HS-5 (cell line): ENCODE results near the gene ZNF3.

Source experiments
- DNase-seq: peaks from one replicate; pipeline ENCODE4 v3.0.0-alpha.2; 2012; ENCODE audit warnings: low read depth

ZNF3 gene

DNA sequence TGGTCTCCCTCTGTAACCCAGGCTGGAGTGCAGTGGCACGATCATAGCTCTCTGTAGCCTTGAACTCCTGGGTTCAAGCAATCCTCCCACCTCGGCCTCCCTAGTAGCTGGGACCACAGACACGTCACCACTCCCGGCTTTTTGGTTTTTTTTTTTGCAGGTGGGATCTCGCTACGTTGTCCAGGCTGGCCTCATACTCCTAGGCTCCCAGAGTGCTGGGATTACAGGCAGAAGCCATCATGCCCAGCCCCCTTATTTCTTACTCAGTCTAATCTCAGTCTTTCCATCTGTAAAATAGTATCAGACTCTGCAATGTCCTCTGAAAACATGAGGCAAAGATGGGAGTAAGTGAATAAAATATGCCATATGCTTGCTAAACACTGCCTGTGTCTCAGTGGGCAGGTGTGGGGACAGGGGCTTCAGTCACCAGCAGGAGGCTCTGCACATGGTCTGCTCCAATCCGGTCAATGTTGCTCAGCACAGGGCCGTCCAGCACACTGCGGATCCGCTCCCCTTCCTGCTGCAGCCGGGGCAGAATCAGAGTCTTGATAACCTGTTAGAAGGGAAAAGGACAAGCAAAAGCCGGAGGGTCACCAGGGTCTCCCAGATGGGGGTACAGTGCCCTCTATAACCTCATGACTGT, 28.1 kb upstream of the ZNF3 start:
- no peak for DNase-seq

DNA sequence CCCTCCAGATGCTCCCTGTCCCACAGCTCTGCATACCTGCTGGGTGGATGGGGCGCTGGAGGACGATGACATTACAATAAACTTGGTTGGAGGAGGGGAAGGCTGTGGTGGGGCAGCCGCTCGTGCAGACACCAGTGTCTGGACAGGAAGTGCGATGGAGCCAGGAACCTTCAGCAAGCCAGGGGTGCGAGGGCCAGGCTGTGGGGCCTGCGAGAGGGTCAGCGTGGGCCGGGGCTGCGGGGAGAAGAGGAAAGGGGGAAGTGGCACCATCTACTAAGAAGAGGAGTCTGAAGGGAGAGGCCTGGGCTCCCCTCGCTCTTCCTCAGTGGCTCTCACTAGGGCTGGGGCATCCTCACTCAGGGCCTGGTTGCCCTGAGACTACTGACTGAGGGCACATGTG, 26.4 kb upstream of the ZNF3 start:
- no peak for DNase-seq

DNA sequence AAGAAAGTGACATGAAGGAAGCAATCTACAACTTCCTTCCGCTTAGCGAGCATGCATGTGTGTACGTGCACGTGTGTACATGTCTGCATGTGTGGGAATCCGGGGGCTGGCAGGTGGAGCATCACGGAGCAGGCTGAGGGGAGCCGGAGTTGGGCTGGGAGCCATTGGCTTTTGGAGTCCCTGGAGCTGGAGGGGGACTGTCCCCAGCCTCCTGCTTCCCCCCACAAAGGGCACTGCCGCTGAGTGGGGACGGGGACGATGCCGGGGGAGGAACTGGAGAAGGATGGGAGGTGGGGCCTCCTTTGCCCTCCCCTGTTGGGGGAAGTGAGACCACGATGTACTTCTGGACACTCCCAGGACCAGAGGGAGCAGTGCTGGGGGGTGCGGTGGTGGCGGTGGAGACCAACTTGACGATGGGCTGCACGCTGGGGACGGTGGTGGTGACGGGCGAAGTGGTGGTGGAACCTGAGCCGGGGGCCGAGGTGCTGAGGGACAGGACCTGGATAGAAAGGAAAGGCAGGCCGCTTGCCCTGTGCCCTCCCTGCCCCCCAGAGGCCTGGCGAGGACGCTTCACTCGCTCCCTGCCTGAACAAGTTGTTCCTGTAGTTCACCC, 25.7 kb upstream of the ZNF3 start:
- no peak for DNase-seq

DNA sequence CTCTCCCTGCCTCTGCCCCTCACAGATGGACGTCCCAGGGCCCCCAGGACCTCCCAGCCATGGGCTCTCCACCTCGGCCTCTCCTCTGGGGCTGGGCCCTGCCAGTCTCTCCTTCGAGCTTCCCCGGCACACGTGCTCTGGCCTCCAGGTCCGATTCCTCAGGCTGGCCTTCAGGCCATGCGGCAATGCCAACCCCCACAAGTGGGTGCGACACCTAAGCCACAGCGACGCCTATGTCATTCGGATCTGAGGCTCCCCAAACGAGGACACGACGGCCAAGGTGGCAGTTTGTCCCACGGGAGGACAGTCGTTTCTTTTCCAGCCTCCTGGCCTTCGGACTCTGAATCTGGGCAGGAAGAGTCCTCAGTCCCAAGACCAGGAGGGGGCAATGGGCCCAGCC, 25.1 kb upstream of the ZNF3 start:
- DNase-seq = no peak

DNA sequence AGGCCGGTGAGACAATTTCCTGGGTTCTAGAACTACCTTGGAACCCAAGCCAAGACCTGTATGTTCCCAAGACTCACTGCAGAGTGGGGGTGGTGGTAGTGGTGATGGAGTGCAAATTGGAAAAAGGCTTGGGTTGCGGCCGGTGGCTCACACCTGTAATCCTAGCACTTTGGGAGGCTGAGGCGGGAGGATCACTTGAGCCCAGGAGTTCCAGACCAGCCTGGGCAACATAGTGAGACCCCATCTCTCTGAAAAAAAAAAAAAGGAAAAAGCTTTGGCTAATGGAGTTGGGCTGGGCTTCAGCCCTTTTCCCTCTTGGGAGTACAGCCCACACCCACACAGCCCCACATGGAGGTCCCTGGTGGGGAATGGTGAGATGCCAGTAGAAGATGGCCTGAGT, 24.0 kb upstream of the ZNF3 start:
- no peak for DNase-seq

DNA sequence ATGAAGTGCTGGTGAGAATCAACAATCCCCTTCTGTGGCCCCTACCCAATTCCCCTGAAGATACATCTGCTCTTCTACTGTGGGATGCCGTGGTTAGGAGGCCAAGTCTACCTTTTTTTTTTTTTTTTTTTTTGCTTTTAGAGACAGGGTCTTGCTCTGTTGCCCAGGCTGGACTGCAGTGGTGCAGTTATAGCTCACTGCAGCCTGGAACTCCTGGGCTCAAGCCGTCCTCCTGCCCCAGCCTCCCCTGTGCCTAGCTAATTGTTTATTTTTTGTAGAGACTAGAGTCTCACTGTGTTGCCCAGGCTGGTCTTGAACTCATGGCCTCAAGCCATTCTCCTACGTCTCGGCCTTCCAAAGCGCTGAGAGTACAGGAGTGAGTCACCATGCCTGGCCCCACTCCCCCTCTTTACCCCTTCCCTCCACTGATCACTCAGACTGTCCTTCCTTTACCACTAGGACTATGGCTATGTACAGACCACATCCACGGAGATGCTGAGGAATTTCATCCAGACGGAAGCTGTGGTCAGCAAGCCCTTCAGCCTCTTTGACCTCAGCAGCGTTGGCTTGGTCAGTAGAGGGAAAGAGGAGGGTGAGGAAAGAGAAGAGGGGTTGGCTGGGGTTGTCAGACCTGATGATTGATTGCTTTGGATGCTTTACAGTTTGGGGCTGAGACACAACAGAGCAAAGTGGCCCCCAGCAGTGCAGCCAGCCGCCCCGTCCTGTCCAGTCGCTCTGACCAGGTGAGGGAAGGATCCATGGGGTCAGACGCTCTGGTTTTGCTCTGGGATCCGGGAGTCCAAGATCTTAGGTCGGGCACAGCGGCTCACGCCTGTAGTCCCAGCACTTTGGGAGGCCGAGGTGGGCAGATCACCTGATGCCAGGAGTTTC, 21.7 kb upstream of the ZNF3 start:
- no peak for DNase-seq

DNA sequence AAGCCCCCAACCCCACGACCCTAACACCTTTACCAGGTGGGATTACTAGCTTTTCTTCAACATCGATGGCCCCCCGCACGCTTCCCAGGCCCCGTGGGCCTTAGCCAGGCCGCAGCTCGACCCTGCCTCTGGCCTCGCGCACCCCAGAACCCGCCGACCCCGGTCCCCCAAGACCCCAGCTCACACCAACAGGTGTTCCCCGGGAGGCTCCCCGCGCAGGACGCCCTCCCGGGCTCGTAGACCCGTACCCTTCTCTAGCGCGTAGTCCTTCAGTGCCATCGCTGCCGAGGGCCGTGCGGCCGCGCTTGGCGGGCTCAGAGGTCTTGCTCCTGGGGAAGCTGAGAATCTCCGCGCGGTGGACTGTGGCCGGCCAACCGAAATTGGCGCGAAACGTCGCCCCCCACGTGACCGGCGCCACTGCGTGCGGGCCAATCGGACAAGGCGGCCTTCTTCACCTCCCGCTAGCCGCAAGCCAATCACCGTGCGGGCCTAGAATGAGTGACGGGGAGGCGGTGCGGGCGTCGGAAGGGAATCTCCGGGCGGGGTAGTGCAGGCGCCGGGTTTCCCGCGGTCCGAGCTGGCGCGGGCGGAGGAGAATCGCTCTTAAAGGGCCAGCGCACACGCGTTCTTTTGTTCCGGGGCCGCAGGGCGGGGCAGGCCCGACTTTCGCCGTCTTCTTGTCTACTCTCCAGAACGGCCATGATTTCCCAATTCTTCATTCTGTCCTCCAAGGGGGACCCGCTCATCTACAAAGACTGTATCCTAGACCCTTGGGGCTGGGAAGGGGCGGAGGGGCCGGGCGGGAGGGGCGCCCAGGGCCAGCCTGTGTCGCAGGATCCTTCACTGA, 19.7 kb upstream of the ZNF3 start, which contains the start of the genes AP4M1 and MCM7:
AP4M1 (plus strand) TSS at position 628 of the 847 bp plus-strand sequence; CDS start at position 700, 72 bp downstream.
MCM7 (minus strand) TSS at position 382 of the 847 bp plus-strand sequence; CDS start at position 279, 103 bp downstream.
- peak; percentile 74 for DNase-seq

DNA sequence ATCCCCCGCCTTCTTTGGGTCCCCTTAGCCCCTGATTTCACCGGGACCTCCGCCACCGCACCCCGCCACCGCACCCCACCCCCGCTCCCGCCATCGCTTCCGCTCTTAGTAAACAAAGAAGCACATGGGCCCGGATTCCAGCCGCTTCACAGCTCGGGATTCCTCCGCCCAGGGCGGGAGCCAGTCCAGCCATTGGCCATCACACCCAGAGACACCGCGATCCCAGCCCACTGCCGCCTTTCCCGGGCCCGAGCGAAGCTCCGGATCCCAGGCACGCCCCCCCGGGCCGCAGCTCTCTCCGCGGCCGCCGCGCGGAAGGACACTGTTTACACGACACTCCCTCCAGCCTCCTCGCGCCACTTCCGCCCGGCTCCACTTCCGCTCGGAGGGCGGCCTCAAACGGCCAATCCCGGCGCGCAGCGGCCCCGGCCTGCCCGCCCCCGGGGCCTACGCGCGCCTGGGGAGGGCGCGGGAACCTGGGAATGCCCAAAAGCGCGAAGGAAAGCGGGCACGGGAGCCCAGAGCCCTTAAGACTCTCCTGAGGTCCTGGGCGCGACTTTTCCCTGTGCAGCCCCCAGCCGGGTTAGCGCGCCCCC, 19.0 kb upstream of the ZNF3 start:
- DNase-seq = peak; percentile 64

DNA sequence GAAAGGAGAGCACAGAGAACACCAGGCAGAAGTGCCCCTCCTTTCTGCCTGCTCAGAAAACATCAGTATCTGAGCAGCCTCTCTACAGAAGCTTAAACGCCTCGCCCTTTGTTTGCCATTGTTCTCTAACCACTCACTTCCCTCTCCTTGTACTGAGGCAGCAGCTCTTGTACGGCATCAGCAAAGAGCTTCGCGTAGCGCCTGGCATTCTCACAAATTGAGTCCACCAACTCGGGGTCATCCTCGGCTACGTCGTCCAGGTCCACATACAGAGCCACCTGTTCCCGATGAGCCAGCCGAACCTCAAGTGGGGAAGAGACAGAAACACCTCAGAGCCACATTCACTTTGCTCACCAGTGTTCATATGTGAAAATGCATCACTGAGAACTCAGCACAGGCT, 17.9 kb upstream of the ZNF3 start:
- no peak for DNase-seq

DNA sequence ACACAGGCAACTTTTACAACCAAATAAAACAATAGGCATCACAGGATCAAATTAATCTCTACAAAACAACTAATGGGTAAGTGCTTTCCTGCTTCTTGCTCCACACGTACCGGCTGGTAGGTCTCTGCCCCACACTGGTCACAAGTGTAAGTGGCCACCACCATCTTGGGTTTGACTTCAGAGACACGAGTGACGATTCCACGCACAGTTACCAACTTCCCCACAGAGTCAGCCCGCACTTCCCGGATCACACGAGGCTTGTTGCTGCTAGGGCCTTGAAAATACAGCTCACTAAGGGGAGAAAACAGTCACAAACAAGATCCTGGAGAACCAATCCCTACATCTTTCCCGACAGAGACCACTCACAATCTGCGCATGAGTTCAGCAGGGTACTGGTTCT, 17.4 kb upstream of the ZNF3 start:
- DNase-seq = no peak

DNA sequence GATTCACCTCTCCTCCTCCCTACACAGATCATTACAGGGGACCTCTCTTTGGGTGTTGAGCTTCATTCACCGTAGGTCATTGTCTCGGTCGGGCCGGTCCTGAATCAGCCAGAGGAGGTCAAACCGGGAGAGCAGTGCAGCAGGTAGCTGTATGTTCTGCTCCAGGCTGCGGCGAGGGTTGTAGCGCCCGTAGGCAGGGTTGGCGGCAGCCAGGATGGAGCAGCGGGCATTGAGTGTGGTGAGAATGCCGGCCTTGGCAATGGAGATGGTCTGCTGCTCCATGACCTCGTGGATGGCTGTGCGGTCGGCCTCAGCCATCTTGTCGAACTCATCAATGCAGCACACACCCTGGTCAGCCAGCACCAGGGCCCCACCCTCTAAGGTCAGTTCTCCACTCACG, 14.2 kb upstream of the ZNF3 start:
- no peak for DNase-seq

DNA sequence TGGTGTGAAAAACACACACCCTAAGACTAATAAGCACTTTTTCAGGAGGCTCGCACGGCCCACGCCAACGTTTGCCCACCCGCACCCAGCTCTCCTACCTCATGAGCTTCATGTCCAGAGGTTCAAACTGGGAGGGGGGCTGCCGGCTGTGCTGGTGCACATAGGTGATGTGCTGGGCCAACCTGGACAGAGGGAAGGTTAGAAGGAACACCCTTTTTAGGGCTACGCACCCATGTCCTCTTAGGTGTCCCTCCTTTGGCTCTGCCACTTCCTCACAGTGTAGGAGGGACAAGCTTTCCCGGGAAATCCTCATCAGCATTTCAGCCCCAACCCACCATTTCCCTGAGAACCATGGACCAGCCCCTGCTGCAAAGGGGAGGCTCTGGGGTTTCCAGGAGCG, 13.8 kb upstream of the ZNF3 start:
- DNase-seq = no peak

DNA sequence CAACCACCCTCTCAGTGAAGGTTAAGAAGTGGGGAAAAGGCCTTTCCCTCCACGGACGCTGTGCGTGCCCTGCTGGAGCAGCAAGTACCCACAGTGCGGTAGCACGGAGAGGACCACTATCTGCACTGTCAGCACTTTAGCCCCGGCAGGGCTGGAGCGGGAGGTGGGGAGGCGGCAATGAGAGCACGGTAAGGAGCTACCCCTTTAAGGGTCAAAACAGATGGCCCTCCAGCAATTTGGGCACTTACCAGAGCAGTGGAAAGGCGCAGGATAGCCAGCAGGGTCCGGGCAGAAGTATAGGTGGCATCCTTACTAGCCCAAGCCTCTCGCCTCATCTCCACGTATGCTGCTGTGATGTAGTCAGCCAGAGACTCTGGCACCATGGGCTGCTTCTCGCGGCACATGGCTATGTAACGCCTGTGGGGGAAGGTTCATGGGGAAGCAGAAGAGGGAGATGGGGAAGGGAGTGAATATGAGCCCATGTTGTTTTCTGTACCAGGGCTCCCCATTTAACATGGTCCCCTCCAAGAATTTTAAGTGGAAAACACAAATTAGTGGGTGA, 12.5 kb upstream of the ZNF3 start:
- DNase-seq = no peak

DNA sequence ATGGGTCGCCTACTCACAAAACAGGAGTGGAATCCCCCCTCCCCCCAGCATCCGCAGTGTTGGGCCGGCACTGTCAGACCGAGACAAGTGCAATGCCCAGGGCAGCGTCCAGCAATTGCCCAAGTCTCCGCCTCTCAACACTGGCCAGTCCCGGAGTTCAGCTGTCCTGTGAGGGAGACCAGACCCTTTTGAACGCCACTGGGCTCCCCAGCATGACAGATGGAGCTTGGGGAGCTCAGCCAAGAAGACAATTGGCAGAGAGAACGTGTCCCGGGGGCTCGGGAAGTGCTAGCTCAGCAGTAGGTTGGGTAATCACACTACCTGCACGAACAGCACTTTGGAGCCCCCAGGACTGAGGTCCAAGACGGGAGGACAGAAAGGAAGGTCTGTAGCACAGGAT, 12.0 kb upstream of the ZNF3 start:
- no peak for DNase-seq

DNA sequence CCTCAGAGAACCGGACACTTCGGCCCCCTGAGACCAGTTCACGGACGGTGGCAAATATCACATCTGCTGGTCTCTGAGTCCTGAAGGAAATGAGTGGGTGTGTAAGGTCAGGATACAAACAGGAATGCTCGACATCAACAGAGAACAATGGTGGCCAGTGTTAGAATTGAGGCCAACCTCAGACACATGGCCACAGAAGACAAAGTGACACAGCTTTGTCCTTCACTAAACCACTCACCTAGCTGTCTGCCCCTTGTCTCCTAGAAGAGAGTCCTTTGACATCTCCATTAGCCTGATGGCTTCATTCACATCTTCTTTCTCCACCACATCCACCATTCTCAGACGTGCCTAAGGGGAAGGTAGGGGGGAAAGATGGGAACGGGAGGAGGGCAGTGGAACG, 11.5 kb upstream of the ZNF3 start:
- no peak for DNase-seq

DNA sequence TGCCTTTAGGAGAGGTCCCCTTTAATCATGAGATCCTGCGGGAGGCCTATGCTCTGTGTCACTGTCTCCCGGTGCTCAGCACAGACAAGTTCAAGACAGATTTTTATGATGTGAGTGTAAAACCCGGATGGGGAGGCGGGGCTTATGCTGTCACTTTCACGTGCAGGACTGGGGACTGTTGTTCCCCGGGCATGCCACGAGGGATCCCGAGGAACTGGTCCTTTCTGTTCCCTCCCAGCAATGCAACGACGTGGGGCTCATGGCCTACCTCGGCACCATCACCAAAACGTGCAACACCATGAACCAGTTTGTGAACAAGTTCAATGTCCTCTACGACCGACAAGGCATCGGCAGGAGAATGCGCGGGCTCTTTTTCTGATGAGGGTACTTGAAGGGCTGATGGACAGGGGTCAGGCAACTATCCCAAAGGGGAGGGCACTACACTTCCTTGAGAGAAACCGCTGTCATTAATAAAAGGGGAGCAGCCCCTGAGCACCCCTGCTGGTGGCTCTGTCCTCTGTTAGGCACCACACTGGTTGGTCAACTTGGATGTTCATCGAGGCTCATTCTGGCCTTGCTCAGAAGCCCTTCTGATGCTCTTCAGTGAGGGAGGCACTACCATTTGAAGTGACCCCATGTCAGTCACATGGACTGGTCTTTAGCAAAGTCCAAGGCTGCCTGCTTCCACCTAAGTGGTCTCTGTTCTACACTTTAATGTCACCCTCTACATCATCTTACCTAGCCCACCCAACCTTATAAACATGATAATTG, 10.1 kb upstream of the ZNF3 start:
- no peak for DNase-seq

DNA sequence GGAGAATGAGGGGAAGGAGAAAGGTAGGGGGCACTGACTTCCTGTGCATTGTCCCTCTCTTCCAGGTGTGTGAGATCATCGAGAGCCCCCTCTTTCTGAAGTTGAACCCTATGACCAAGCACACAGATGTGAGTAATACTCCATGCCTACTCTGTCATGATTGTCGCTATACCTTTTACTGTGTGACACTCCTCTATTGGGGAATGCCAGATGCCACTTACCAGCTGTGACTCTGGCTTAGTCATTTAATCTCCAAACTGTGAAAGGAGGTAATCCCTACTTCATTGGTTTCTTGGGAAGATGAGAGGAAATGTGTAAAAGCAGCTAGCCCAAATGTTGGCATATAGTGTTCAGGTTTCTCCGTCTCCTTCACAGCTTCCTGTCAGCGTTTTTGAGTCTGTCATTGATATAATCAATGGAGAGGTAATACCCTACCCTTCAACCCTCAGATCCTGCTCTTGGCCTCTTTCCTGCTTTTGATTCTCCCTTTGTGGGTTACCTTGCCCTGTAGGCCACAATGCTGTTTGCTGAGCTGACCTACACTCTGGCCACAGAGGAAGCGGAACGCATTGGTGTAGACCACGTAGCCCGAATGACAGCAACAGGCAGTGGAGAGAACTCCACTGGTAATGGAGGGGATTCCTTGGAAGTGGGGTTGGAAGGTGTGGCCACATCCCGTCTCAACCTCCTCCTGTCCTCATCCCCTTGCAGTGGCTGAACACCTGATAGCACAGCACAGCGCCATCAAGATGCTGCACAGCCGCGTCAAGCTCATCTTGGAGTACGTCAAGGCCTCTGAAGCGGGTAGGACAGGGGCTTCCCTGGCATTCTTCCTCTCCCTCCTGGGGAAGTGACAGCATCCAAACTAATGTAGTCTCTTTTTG, 9.2 kb upstream of the ZNF3 start:
- no peak for DNase-seq

DNA sequence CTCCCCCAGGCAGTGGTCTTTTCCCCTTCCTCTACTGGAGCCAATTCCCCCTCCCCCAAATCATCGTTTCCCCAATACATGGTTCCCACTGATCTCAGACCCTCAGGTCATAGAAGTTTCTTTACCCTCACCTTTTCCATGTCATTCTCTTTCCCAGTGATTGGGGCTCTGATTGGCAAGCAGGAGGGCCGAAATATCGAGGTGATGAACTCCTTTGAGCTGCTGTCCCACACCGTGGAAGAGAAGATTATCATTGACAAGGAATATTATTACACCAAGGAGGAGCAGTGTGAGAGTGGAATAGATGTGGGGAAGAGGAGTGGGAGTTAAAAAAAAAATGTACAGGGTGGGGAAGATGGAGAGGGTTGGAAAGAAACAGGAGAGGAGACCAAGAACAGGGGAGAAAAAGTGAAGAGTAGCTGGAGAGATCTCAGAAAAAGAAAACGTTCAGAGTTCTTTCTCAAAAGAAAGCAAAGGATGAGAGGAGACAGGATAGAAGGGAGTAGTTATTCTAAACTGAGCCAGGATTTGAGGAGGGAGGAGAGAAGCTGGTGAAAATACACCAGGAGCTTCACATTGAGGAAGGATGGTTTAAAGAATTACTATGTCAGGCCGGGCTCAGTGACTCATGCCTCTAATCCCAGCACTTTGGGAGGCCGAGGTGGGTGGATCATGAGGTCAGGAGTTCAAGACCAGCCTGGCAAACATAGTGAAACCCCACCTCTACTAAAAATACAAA, 8.1 kb upstream of the ZNF3 start:
- DNase-seq = no peak
